KOPT-K1 (cell line): ENCODE measurements around the gene LYL1.

Source experiments
- H3K27ac ChIP-seq: fragments of 200-600 bp; sonication (generic); 2 replicates; pipeline ENCODE4 v1.5.1; 2016; ENCODE audit warnings: antibody characterized with exemption, mild to moderate bottlenecking, low read depth, low read length; ENCODE audit not compliant: poor library complexity, severe bottlenecking
- H3K36me3 ChIP-seq: fragments of 200-600 bp; sonication (generic); 2 replicates; pipeline ENCODE4 v1.5.1; 2017; ENCODE audit warnings: antibody characterized with exemption, mild to moderate bottlenecking, low read length, moderate library complexity; ENCODE audit not compliant: insufficient read depth
- H3K9me3 ChIP-seq: fragments of 200-600 bp; sonication (generic); 2 replicates; pipeline ENCODE4 v1.5.1; 2017; ENCODE audit warnings: antibody characterized with exemption, low read length, mild to moderate bottlenecking; ENCODE audit not compliant: insufficient read depth, poor library complexity, severe bottlenecking

LYL1 gene

GRCh38 chr19:13120817-13121216, 18.2 kb upstream of the LYL1 start:
- no peaks in the 10 kb centered on the region for H3K9me3 ChIP-seq
- no peak overlapping the region for H3K27ac ChIP-seq
- peaks cover 52% of the 10 kb centered on the region for H3K36me3 ChIP-seq

- Histone ChIP-seq H3K9me3 (no peaks in the 10 kb centered on the region), H3K27ac (no peak overlapping the region), H3K36me3 (peaks cover 52% of the 10 kb centered on the region)
These were observed 17.4 kb upstream of the LYL1 start for GRCh38 chr19:13120031-13120430.

- peak overlapping the region; percentile 91 for H3K27ac ChIP-seq
These were observed 17.0 kb upstream of the LYL1 start for GRCh38 chr19:13119627-13120026.

DNA sequence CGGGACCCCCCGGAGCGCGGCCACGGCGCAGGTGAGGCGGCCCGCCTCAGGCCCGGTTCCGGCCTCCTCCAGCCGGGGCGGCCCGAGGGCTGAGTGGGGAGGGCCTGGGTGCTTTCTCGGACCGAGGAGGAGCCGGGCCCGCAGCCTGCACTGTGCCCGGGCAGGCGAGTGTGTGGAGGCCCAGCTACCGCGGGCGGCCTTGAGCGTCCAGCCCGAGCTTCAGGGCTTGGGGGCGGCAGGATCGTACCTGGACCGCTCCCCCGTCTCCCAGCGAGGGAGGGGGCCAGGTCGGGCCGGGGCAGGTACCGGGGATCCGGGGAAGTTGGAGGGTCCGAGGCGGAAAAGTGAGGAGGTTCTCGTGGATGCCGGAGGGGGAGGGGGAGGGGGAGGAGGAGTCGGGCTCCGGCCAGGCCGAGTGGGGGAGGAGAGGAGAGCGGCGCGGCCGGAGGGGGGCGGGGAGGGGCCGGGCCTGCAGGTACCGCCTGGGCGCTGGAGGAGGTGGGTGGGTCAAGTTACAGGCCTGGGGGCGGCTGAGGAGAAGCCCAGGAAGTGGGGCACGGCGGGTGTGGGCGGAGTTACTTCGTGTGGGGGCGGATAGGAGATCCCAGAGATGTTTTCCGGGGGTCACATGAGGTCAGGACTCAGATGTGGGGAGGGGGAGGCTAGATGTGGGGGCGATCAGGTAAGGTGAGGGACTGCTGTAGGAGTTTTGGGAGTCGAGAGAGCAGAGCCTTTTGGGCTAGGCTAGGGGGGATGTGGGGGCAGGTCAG, 16.0 kb upstream of the LYL1 start:
- Histone ChIP-seq H3K36me3 (peaks cover 52% of the 10 kb centered on the region), H3K27ac (peak overlapping the region; percentile 91), H3K9me3 (no peaks in the 10 kb centered on the region)

More at GRCh38 chr19:13119627-13120026, 17.0 kb upstream of the LYL1 start:
- no peaks in the 10 kb centered on the region for H3K9me3 ChIP-seq
- H3K36me3 ChIP-seq = peaks cover 52% of the 10 kb centered on the region

- Histone ChIP-seq H3K36me3 (peaks cover 52% of the 10 kb centered on the region), H3K27ac (peak within 1 kb of the TSS; percentile 91), H3K9me3 (no peaks in the 10 kb centered on the region)
These were observed 15.2 kb upstream of the LYL1 start, which contains the start of gene NACC1 for GRCh38 chr19:13117772-13118423. Gene NACC1 (plus strand): TSS chr19:13118264. CDS start chr19:13135208, 16,944 bp downstream.

GRCh38 chr19:13117176-13117771, 14.6 kb upstream of the LYL1 start:
- Histone ChIP-seq H3K9me3 (no peaks in the 10 kb centered on the region), H3K36me3 (peaks cover 52% of the 10 kb centered on the region), H3K27ac (peak overlapping the region; percentile 91)

GRCh38 chr19:13116282-13117175, 13.9 kb upstream of the LYL1 start, which contains the start of gene TRMT1:
Gene TRMT1 (minus strand): TSS chr19:13116740. CDS start chr19:13116399, 341 bp downstream.
- H3K27ac ChIP-seq = peak within 1 kb of the TSS; percentile 91
- peaks cover 50% of the 10 kb centered on the region for H3K36me3 ChIP-seq
- no peaks in the 10 kb centered on the region for H3K9me3 ChIP-seq

GRCh38 chr19:13115936-13116281, 13.3 kb upstream of the LYL1 start:
- peaks cover 44% of the 10 kb centered on the region for H3K36me3 ChIP-seq
- H3K27ac ChIP-seq = peak overlapping the region; percentile 91
- no peaks in the 10 kb centered on the region for H3K9me3 ChIP-seq

DNA sequence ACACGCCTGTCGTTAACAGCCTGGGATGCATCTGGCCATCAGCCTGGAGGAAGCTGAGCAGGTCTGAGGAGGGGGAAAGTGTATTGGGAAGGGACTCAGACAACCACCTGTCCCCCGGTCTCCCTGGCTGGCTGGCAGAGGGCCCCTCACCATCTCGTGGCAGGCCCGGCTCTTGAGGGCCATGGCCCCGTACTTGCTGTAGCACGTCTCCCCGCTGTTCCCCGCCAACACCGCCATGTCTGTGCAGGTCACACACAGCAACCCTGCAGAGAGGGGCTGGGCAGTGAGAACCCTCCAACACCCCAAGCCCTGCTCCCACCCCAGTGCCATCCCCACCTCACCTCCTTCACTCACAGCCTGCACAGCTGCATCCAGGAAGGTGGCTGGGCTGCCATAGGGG, 9.9 kb upstream of the LYL1 start:
- no peaks in the 10 kb centered on the region for H3K9me3 ChIP-seq
- no peak overlapping the region for H3K27ac ChIP-seq
- peaks cover 55% of the 10 kb centered on the region for H3K36me3 ChIP-seq

GRCh38 chr19:13110099-13110610, 7.5 kb upstream of the LYL1 start:
- H3K27ac ChIP-seq = no peak overlapping the region
- peaks cover 60% of the 10 kb centered on the region for H3K36me3 ChIP-seq

DNA sequence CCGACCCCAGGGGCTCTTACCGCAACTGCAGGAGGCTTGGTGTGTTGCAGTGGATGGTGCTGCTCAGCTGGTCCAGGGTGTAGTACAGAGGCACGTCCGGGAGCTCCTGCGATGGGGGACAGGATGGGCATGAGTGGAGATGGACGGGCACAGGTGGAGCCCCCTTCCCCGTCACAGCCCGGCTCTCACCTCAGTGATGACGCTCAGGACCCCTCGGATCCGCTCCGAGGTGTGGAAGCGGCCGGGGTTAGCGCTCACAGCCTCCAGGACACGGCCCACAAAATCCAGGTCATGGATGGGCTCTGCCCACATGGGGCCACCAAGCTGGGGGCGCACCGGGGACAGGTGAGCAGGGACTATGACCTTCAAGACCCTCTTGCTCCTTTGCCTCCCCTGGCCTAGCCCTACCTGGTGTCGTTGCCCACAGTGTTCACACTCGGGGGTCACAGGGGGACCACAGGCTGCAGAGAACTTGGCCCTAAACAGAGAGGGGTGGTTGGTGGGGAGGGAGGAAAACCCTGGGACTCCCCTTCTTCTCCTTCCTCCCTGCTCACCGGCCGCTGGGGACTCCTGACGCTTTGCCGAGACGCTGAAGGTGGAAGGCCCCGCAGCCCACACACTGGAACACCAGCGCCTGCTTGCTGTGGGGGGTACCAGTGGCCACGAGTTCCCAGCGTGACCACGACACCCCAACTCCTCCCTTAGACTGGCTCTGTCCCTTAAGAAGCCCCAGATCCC, 6.9 kb upstream of the LYL1 start:
- Histone ChIP-seq H3K36me3 (peaks cover 60% of the 10 kb centered on the region), H3K27ac (no peak overlapping the region), H3K9me3 (no peaks in the 10 kb centered on the region)

More at GRCh38 chr19:13110099-13110610, 7.5 kb upstream of the LYL1 start:
- no peaks in the 10 kb centered on the region for H3K9me3 ChIP-seq

DNA sequence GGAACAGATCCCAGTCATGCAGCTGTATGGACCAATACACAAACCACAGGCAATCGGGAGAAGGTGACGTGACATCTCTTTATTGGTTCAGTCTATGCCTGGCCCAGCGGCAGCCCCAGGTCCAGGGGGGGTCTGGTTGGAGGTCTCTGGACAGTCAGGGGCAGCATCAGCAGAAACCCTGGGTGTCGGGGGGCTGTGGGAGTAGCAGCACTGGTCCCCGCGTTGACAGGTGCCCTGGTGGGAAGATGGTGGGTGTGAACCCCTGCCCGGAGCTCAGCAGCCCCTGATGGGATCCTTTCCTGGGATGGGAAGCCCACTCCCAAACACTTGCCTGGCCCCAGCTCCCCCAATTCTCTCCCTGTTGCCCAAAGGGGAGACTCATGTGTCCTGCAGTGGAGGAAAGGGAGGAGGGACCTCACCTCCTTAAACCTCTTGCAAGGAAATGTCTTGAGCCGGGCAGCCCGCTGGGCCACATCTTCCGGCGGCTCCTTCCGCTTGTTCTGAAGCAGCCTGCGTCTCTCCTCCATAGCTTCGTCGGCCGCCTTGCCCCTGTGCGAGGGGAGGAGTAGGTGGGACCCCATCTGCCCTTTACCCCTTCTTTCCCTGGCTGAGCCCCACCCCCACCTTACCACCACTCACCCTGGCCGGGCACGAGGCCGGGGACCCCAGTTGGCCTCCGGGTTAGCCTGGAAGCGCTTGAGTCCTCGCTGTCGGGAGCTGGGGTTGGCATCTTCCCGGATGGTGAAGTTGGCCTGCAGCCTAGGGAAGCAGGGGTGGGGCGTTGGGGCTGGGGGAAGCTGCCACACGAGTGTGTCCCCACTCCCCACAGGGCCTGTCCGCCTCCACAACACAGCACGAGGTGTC, 2.4 kb upstream of the LYL1 start:
- Histone ChIP-seq H3K27ac (no peak overlapping the region), H3K36me3 (peaks cover 37% of the 10 kb centered on the region), H3K9me3 (no peaks in the 10 kb centered on the region)

- H3K9me3 ChIP-seq = no peaks in the 10 kb centered on the region
- no peak overlapping the region for H3K27ac ChIP-seq
- peaks cover 31% of the 10 kb centered on the region for H3K36me3 ChIP-seq
These were observed 1.7 kb upstream of the LYL1 start for GRCh38 chr19:13104360-13104847.
